ENCODE results near the gene ABLIM1.

GRCh38 chr10:114404171-114405010, 253.7 kb downstream of the ABLIM1 start, which contains the start of gene AFAP1L2:
- TF ChIP-seq CTCF (IDR thresholded peaks at IDR 0.05) (no peak), POLR2A (IDR thresholded peaks at IDR 0.05) (no peak)

All from testis (tissue), 2 donors.